GM23338 (cell line): Measurements from ENCODE around the gene HCRTR1. TPM values are rescaled to one million over a fixed set of nuclear protein-coding genes. Genes with fewer than 3 reads are reported as not detected.

Source experiments
- ATAC-seq: fragments of 200-7000 bp; cut with Tn5 transposase; 3 replicates; pipeline ENCODE4 v1.9.1; 2020
- DNase-seq: peaks from one replicate; pipeline ENCODE4 v3.0.0-alpha.2; 2015; ENCODE audit warnings: low spot score
- H2AFZ ChIP-seq: fragments of 200-600 bp; sonication (generic); 2 replicates; pipeline ENCODE4 v1.8.0; 2016; ENCODE audit warnings: antibody characterized with exemption, mild to moderate bottlenecking, moderate library complexity
- H3F3A ChIP-seq: fragments of 200-600 bp; sonication (generic); replicated peaks from 2 replicates; pipeline ENCODE4 v1.8.0; 2017; ENCODE audit warnings: antibody characterized with exemption, mixed run types, low read depth
- H3K27ac ChIP-seq: fragments of 200-600 bp; sonication (generic); 2 replicates; pipeline ENCODE4 v1.6.1; 2016; ENCODE audit warnings: low read depth
- H3K27me3 ChIP-seq: fragments of 200-600 bp; sonication (generic); 2 replicates; pipeline ENCODE4 v1.8.0; 2016; ENCODE audit warnings: mild to moderate bottlenecking, mixed run types, moderate library complexity; ENCODE audit not compliant: insufficient read depth
- H3K36me3 ChIP-seq: fragments of 200-600 bp; sonication (generic); 2 replicates; pipeline ENCODE4 v1.8.0; 2016; ENCODE audit warnings: mild to moderate bottlenecking; ENCODE audit not compliant: insufficient read depth
- H3K4me1 ChIP-seq: fragments of 200-600 bp; sonication (generic); 2 replicates; pipeline ENCODE4 v1.8.0; 2016; ENCODE audit warnings: mild to moderate bottlenecking, moderate library complexity; ENCODE audit not compliant: insufficient read depth
- H3K4me2 ChIP-seq: fragments of 200-600 bp; sonication (generic); 2 replicates; pipeline ENCODE4 v1.7.1; 2017; ENCODE audit warnings: mixed run types
- H3K4me3 ChIP-seq: fragments of 200-600 bp; sonication (generic); 2 replicates; pipeline ENCODE4 v1.6.1; 2016; ENCODE audit warnings: mixed run types
- H3K79me2 ChIP-seq: fragments of 200-600 bp; sonication (generic); replicated peaks from 2 replicates; pipeline ENCODE4 v1.8.0; 2017; ENCODE audit warnings: mild to moderate bottlenecking; ENCODE audit not compliant: insufficient read depth
- H3K9me2 ChIP-seq: fragments of 200-600 bp; sonication (generic); 2 replicates; pipeline ENCODE4 v1.8.0; 2017; ENCODE audit not compliant: insufficient read depth
- H4K20me1 ChIP-seq: fragments of 200-600 bp; sonication (generic); replicated peaks from 2 replicates; pipeline ENCODE4 v1.8.0; 2017; ENCODE audit warnings: mild to moderate bottlenecking; ENCODE audit not compliant: insufficient read depth
- H3K27ac Mint-ChIP-seq: 2 replicates; pipeline ENCODE4 v1.8.0; 2020; ENCODE audit warnings: inconsistent platforms, mild to moderate bottlenecking, moderate library complexity, mixed read lengths
- H3K27me3 Mint-ChIP-seq: 3 replicates; pipeline ENCODE4 v1.8.0; 2022; ENCODE audit warnings: low read depth, mild to moderate bottlenecking, moderate library complexity, mixed read lengths, inconsistent platforms; ENCODE audit not compliant: insufficient read depth, poor library complexity
- H3K36me3 Mint-ChIP-seq: 3 replicates; pipeline ENCODE4 v1.8.0; 2021; ENCODE audit warnings: low read depth, mild to moderate bottlenecking, inconsistent platforms, moderate library complexity, mixed read lengths
- H3K4me1 Mint-ChIP-seq: 3 replicates; pipeline ENCODE4 v1.8.0; 2020; ENCODE audit warnings: mild to moderate bottlenecking, inconsistent platforms, mixed read lengths
- H3K4me3 Mint-ChIP-seq: 3 replicates; pipeline ENCODE4 v1.8.0; 2021; ENCODE audit warnings: moderate library complexity, mild to moderate bottlenecking, inconsistent platforms, mixed read lengths
- H3K9me3 Mint-ChIP-seq: 3 replicates; pipeline ENCODE4 v1.8.0; 2020; ENCODE audit warnings: moderate library complexity, mild to moderate bottlenecking, inconsistent platforms, mixed read lengths
- CREB1 ChIP-seq: fragments of 250-450 bp; sonication (Bioruptor Pico); IDR thresholded peaks from 2 replicates; pipeline ENCODE4 v1.5.0; 2020; ENCODE audit warnings: low read depth, mild to moderate bottlenecking, moderate library complexity
- EZH2 ChIP-seq: fragments of 200-600 bp; sonication (generic); IDR thresholded peaks from one replicate; pipeline ENCODE4 v1.8.0; 2017; ENCODE audit warnings: antibody characterized with exemption, mild to moderate bottlenecking, low read depth; ENCODE audit not compliant: unreplicated experiment
- EZH2phosphoT487 ChIP-seq: fragments of 200-600 bp; sonication (generic); IDR thresholded peaks from one replicate; pipeline ENCODE4 v1.8.1; 2018; ENCODE audit warnings: antibody characterized with exemption; ENCODE audit not compliant: unreplicated experiment
- JUNB ChIP-seq: IDR thresholded peaks from one replicate; pipeline ENCODE4 v1.6.1; 2016; ENCODE audit warnings: antibody characterized with exemption; ENCODE audit not compliant: unreplicated experiment
- POLR2AphosphoS5 ChIP-seq: IDR thresholded peaks from 2 replicates; pipeline ENCODE4 v1.6.1; 2016; ENCODE audit warnings: antibody characterized with exemption, low read depth
- STAT1 ChIP-seq: IDR thresholded peaks from one replicate; pipeline ENCODE4 v1.6.1; 2016; ENCODE audit warnings: antibody characterized with exemption; ENCODE audit not compliant: unreplicated experiment
- ZNF114 ChIP-seq: fragments of 250-450 bp; sonication (Bioruptor Pico); IDR thresholded peaks from 2 replicates; pipeline ENCODE4 v1.5.0; 2020; ENCODE audit warnings: mild to moderate bottlenecking, moderate library complexity
- ZNF331 ChIP-seq: fragments of 250-450 bp; sonication (Bioruptor Pico); IDR thresholded peaks from 2 replicates; pipeline ENCODE4 v1.5.0; 2020; ENCODE audit warnings: low read depth, mild to moderate bottlenecking, moderate library complexity
- polyA plus RNA-seq: library from polyadenylated mRNA; unstranded; fragments of >200 nt; fragmentation: Nextera tagmentation; extraction: Ambion mirVana; gene quantifications from 2 replicates; pipeline ENCODE4 v1.2.1, GENCODE V29; 2016
- total RNA-seq: library from RNA; depleted of rRNA; stranded (reverse); fragments of >200 nt; shearing (Covaris generic); gene quantifications from 2 replicates; pipeline ENCODE4 v1.2.3, GENCODE V29; 2014
- TF ChIP-seq, protein P1 (sequence below): IDR thresholded peaks from one replicate; pipeline ENCODE4 v1.6.1; 2018; ENCODE audit warnings: antibody characterized with exemption; ENCODE audit not compliant: unreplicated experiment
- TF ChIP-seq, protein P2 (sequence below): IDR thresholded peaks from 2 replicates; pipeline ENCODE4 v1.6.1; 2016; ENCODE audit warnings: antibody characterized with exemption
- TF ChIP-seq, protein P3 (sequence below): fragments of 250-450 bp; sonication (Bioruptor Pico); IDR thresholded peaks from 2 replicates; pipeline ENCODE4 v1.5.0; 2020; ENCODE audit warnings: mild to moderate bottlenecking, moderate library complexity

Gene HCRTR1
- total and polyA plus RNA-seq, 2 experiments from 2014 or later = 0.15 to 1.0 TPM

DNA sequence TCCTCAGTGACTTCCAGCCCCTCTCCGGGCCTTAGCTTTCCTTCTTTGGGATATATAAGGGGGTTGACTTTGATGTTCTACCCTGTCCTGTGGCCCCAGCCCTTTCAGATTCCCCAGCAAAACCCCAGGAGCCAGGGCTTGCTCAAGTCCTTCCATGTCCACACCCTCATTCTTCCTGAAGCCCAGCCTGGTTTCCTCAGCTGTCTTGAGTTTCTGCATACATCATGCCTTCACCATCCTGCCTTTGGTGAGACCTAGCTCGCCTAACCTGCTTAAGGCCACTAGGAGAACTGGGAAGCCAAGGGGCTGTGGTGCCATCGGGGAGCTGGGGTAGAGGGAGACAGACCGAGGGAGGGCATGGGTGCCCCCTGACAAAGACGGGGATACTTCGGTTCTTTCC is 44.4 kb downstream of the HCRTR1 start:
- Histone ChIP-seq H2AFZ (no peak overlapping the region), H3K27ac (no peak overlapping the region), H3K36me3 (no peaks in the 10 kb centered on the region), H3K4me2 (no peak overlapping the region), H4K20me1 (no peaks in the 10 kb centered on the region), H3K79me2 (no peaks in the 10 kb centered on the region), H3K4me1 (no peaks in the 10 kb centered on the region), H3K27me3 (no peaks in the 10 kb centered on the region), H3K4me3 (no peak overlapping the region), H3K9me2 (no peaks in the 10 kb centered on the region), H3F3A (no peaks in the 10 kb centered on the region)
- Mint-ChIP-seq H3K4me3 (no peak overlapping the region), H3K27me3 (peaks cover 7% of the 10 kb centered on the region), H3K4me1 (peaks cover 10% of the 10 kb centered on the region; the same call in 2 of the 3 replicates), H3K36me3 (no peaks in the 10 kb centered on the region), H3K9me3 (no peaks in the 10 kb centered on the region), H3K27ac (no peak overlapping the region)
- no peak for TF ChIP-seq STAT1
- no peak for TF ChIP-seq POLR2AphosphoS5
- no peak for TF ChIP-seq EZH2
- TF ChIP-seq, protein P1, sequence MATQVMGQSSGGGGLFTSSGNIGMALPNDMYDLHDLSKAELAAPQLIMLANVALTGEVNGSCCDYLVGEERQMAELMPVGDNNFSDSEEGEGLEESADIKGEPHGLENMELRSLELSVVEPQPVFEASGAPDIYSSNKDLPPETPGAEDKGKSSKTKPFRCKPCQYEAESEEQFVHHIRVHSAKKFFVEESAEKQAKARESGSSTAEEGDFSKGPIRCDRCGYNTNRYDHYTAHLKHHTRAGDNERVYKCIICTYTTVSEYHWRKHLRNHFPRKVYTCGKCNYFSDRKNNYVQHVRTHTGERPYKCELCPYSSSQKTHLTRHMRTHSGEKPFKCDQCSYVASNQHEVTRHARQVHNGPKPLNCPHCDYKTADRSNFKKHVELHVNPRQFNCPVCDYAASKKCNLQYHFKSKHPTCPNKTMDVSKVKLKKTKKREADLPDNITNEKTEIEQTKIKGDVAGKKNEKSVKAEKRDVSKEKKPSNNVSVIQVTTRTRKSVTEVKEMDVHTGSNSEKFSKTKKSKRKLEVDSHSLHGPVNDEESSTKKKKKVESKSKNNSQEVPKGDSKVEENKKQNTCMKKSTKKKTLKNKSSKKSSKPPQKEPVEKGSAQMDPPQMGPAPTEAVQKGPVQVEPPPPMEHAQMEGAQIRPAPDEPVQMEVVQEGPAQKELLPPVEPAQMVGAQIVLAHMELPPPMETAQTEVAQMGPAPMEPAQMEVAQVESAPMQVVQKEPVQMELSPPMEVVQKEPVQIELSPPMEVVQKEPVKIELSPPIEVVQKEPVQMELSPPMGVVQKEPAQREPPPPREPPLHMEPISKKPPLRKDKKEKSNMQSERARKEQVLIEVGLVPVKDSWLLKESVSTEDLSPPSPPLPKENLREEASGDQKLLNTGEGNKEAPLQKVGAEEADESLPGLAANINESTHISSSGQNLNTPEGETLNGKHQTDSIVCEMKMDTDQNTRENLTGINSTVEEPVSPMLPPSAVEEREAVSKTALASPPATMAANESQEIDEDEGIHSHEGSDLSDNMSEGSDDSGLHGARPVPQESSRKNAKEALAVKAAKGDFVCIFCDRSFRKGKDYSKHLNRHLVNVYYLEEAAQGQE = no peak
- TF ChIP-seq, protein P2, sequence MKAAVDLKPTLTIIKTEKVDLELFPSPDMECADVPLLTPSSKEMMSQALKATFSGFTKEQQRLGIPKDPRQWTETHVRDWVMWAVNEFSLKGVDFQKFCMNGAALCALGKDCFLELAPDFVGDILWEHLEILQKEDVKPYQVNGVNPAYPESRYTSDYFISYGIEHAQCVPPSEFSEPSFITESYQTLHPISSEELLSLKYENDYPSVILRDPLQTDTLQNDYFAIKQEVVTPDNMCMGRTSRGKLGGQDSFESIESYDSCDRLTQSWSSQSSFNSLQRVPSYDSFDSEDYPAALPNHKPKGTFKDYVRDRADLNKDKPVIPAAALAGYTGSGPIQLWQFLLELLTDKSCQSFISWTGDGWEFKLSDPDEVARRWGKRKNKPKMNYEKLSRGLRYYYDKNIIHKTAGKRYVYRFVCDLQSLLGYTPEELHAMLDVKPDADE = no peak
- TF ChIP-seq, protein P3, sequence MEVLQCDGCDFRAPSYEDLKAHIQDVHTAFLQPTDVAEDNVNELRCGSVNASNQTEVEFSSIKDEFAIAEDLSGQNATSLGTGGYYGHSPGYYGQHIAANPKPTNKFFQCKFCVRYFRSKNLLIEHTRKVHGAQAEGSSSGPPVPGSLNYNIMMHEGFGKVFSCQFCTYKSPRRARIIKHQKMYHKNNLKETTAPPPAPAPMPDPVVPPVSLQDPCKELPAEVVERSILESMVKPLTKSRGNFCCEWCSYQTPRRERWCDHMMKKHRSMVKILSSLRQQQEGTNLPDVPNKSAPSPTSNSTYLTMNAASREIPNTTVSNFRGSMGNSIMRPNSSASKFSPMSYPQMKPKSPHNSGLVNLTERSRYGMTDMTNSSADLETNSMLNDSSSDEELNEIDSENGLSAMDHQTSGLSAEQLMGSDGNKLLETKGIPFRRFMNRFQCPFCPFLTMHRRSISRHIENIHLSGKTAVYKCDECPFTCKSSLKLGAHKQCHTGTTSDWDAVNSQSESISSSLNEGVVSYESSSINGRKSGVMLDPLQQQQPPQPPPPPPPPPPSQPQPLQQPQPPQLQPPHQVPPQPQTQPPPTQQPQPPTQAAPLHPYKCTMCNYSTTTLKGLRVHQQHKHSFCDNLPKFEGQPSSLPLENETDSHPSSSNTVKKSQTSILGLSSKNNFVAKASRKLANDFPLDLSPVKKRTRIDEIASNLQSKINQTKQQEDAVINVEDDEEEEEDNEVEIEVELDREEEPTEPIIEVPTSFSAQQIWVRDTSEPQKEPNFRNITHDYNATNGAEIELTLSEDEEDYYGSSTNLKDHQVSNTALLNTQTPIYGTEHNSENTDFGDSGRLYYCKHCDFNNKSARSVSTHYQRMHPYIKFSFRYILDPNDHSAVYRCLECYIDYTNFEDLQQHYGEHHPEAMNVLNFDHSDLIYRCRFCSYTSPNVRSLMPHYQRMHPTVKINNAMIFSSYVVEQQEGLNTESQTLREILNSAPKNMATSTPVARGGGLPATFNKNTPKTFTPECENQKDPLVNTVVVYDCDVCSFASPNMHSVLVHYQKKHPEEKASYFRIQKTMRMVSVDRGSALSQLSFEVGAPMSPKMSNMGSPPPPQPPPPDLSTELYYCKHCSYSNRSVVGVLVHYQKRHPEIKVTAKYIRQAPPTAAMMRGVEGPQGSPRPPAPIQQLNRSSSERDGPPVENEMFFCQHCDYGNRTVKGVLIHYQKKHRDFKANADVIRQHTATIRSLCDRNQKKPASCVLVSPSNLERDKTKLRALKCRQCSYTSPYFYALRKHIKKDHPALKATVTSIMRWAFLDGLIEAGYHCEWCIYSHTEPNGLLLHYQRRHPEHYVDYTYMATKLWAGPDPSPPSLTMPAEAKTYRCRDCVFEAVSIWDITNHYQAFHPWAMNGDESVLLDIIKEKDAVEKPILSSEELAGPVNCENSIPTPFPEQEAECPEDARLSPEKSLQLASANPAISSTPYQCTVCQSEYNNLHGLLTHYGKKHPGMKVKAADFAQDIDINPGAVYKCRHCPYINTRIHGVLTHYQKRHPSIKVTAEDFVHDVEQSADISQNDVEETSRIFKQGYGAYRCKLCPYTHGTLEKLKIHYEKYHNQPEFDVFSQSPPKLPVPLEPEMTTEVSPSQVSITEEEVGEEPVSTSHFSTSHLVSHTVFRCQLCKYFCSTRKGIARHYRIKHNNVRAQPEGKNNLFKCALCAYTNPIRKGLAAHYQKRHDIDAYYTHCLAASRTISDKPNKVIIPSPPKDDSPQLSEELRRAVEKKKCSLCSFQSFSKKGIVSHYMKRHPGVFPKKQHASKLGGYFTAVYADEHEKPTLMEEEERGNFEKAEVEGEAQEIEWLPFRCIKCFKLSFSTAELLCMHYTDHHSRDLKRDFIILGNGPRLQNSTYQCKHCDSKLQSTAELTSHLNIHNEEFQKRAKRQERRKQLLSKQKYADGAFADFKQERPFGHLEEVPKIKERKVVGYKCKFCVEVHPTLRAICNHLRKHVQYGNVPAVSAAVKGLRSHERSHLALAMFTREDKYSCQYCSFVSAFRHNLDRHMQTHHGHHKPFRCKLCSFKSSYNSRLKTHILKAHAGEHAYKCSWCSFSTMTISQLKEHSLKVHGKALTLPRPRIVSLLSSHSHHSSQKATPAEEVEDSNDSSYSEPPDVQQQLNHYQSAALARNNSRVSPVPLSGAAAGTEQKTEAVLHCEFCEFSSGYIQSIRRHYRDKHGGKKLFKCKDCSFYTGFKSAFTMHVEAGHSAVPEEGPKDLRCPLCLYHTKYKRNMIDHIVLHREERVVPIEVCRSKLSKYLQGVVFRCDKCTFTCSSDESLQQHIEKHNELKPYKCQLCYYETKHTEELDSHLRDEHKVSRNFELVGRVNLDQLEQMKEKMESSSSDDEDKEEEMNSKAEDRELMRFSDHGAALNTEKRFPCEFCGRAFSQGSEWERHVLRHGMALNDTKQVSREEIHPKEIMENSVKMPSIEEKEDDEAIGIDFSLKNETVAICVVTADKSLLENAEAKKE (CRISPR knock-in tag) = no peak
- no peak for TF ChIP-seq CREB1
- TF ChIP-seq JUNB = no peak
- no peak for TF ChIP-seq EZH2phosphoT487
- no peak for TF ChIP-seq ZNF114 (CRISPR knock-in tag)
- no peak for TF ChIP-seq ZNF331 (CRISPR knock-in tag)
- DNase-seq (no peak), ATAC-seq (no peak)
